K562 (cell line): ENCODE results near the gene PEX3. TPM values are rescaled to one million over a fixed set of nuclear protein-coding genes. Genes with fewer than 3 reads are reported as not detected.

Experiments used
- ATAC-seq: fragments of 200-7000 bp; cut with Tn5 transposase; 3 replicates; pipeline ENCODE4 v1.9.1; 2020; ENCODE audit warnings: moderate library complexity
- BruUV-seq: library from RNA; stranded (reverse); fragments of 400-500 nt; replicated peaks from 2 replicates; lab custom pipeline; 2021; lab: Mats Ljungman, UMichigan
- CTCF ChIA-PET: fragments of 300-600 bp; formaldehyde crosslinking; extraction: SDS; loops from one replicate; lab custom pipeline; 2021; ENCODE audit warnings: low intra/inter-chr PET ratio; lab: Yijun Ruan, JAX
- POLR2A ChIA-PET: fragments of 300-600, 350-650 bp; sonication (Branson Sonifier 250); formaldehyde crosslinking; extraction: SDS; loops from one replicate; lab custom pipeline; 2021; ENCODE audit warnings: antibody characterized with exemption, inconsistent platforms; lab: Yijun Ruan, JAX
- DNase-seq, 4 experiments: peaks; one replicate each; pipeline versions ENCODE4 v3.0.0 to v3.0.0-alpha.2; 2011 to 2018; ENCODE audit warnings: low spot score in 3 of 4, mixed read lengths in 3 of 4; ENCODE audit errors: extremely low read depth in 1 of 4
- FAIRE-seq: peaks from 2 replicates; lab custom pipeline; 2011; peaks lifted over from hg19 to GRCh38; lab: Jason Lieb, UNC
- H2AFZ ChIP-seq: 2 replicates; pipeline ENCODE4 v1.6.0; 2011; ENCODE audit warnings: low read depth, low read length, control low read depth, inconsistent platforms
- H3K27ac ChIP-seq: fragments of 200-600 bp; 3 replicates; pipeline ENCODE4 v1.8.0; 2011; ENCODE audit warnings: low read depth, mild to moderate bottlenecking, control low read depth, inconsistent platforms, low read length, moderate library complexity, mixed read lengths; ENCODE audit errors: extremely low read depth
- H3K27me3 ChIP-seq, 2 experiments: fragments of 300-600 bp in 1 of 2; 2 replicates in 1 of 2; 3 replicates in 1 of 2; pipeline versions ENCODE4 v1.6.0 to v1.8.0; 2011; ENCODE audit warnings: inconsistent platforms in 2 of 2, low read length in 2 of 2, mild to moderate bottlenecking in 1 of 2, mixed read lengths in 1 of 2, moderate library complexity in 1 of 2; ENCODE audit not compliant: control insufficient read depth in 2 of 2, insufficient read depth in 2 of 2
- H3K36me3 ChIP-seq: fragments of 300-600 bp; 3 replicates; pipeline ENCODE4 v1.8.0; 2011; ENCODE audit warnings: mild to moderate bottlenecking, low read length, inconsistent platforms; ENCODE audit not compliant: control insufficient read depth, insufficient read depth
- H3K4me1 ChIP-seq, 2 experiments: fragments of 200-600 bp in 1 of 2; replicated peaks in 1 of 2; 2 replicates in 1 of 2; 3 replicates in 1 of 2; pipeline versions ENCODE4 v1.5.1 to v1.8.0; 2011; ENCODE audit warnings: inconsistent platforms in 2 of 2, low read length in 2 of 2, mild to moderate bottlenecking in 1 of 2, mixed read lengths in 1 of 2, moderate library complexity in 1 of 2; ENCODE audit not compliant: control insufficient read depth in 2 of 2, insufficient read depth in 2 of 2
- H3K4me2 ChIP-seq: 2 replicates; pipeline ENCODE4 v1.6.1; 2011; ENCODE audit warnings: low read length, control low read depth, inconsistent platforms, mixed read lengths; ENCODE audit not compliant: insufficient read depth
- H3K4me3 ChIP-seq: fragments of 200-600 bp; sonication (generic), shearing (Covaris generic); 2 replicates; pipeline ENCODE4 v1.5.1; 2016; ENCODE audit warnings: control low read depth, inconsistent platforms
- H3K79me2 ChIP-seq: fragments of 200-600 bp; 3 replicates; pipeline ENCODE4 v1.8.0; 2011; ENCODE audit warnings: low read length, inconsistent platforms; ENCODE audit not compliant: control insufficient read depth, insufficient read depth
- H3K9ac ChIP-seq, 2 experiments: 2 replicates each; pipeline versions ENCODE4 v1.6.0 to v1.6.1; 2011; ENCODE audit warnings: low read depth in 2 of 2, low read length in 2 of 2, control low read depth in 1 of 2, inconsistent platforms in 1 of 2, mild to moderate bottlenecking in 1 of 2, mixed read lengths in 1 of 2; ENCODE audit not compliant: insufficient read depth in 1 of 2
- H3K9me1 ChIP-seq: one replicate; pipeline ENCODE4 v1.6.0; 2011; ENCODE audit warnings: inconsistent platforms, mild to moderate bottlenecking, low read length, moderate library complexity; ENCODE audit not compliant: control insufficient read depth, insufficient read depth
- H3K9me3 ChIP-seq: replicated peaks from 2 replicates; pipeline ENCODE4 v1.5.1; 2011; ENCODE audit warnings: low read depth, low read length, inconsistent platforms; ENCODE audit not compliant: control insufficient read depth, insufficient read depth
- H4K20me1 ChIP-seq: replicated peaks from 2 replicates; pipeline ENCODE4 v1.6.1; 2011; ENCODE audit warnings: low read length, inconsistent platforms, mixed read lengths; ENCODE audit not compliant: control insufficient read depth, insufficient read depth
- ARID4B ChIP-seq: sonication (generic); formaldehyde crosslinking; IDR thresholded peaks from 2 replicates; pipeline ENCODE4 v1.8.0; 2022; ENCODE audit warnings: mild to moderate bottlenecking, missing genetic modification reagents
- FOSL1 ChIP-seq: fragments of 200-800 bp; sonication (Bioruptor generic); conservative IDR thresholded peaks from 2 replicates; pipeline ENCODE4 v1.6.1; 2016; ENCODE audit warnings: missing genetic modification characterization, missing compliant biosample characterization
- STAT5A ChIP-seq: IDR thresholded peaks from 2 replicates; pipeline ENCODE4 v1.6.1; 2012; ENCODE audit warnings: low read length, inconsistent platforms, borderline replicate concordance
- WGBS: fragments of 100-300 bp; shearing (Covaris generic); methylation state at CpG from one replicate; pipeline ENCODE4 v1.1.6; 2016; ENCODE audit warnings: low coverage, mixed read lengths; ENCODE audit not compliant: insufficient coverage; ENCODE audit errors: missing lambda C conversion rate; 5-methylcytosine and 5-hydroxymethylcytosine counted together
- in situ Hi-C: fragments of 300-500 bp; cut with MboI; formaldehyde crosslinking; loops from 4 replicates; pipeline ENCODE4 v1.15.0; 2018; ENCODE audit warnings: inconsistent platforms, mixed read lengths
- intact Hi-C: fragments of 100-400 bp; cut with micrococcal nuclease; formaldehyde crosslinking; loops from 2 replicates; pipeline ENCODE4 v1.14.2; 2022
- polyA plus RNA-seq, 8 experiments: library from polyadenylated mRNA; depleted of rRNA in 4 of 8; stranded (reverse) in 5 of 8; unstranded in 3 of 8; fragments of >200 nt; fragmentation: Nextera tagmentation in 2 of 8; fragmentation: Illumina TruSeq in 1 of 8; extraction: Ambion mirVana in 2 of 8; extraction: Trizol in 1 of 8; gene quantifications; 2 replicates each; pipeline versions ENCODE4 v1.2.1 to v1.2.3, GENCODE V29; 2011 to 2014; ENCODE audit warnings: inconsistent platforms in 1 of 8, missing spikeins in 1 of 8
- total RNA-seq, 7 experiments: library from RNA; depleted of rRNA in 6 of 7; stranded (reverse); fragments of >200 nt in 6 of 7; fragmentation: Illumina TruSeq in 2 of 7; extraction: Trizol in 2 of 7; gene quantifications; 2 replicates each; pipeline versions ENCODE4 v1.2.1 to v1.2.3, GENCODE V29; 2011 to 2021; ENCODE audit warnings: low replicate concordance in 1 of 7

The PEX3 gene
- total and polyA plus RNA-seq, 9 of the 15 experiments (the other 6 are each of a cell fraction or from before 2014, with no cell fraction given) = 17.3 to 69.6 (median 32.7) TPM

- H2AFZ ChIP-seq = no peak overlapping the region
- H3K27ac ChIP-seq = no peak overlapping the region
- WGBS = 87% methylated on average over 5 of the region's 5 CpGs
- BruUV-seq = no TSS peak
- TF ChIP-seq FOSL1 = 0 out of 2 replicates have a peak, but pooled peaks have one; percentile 25
- TF ChIP-seq STAT5A = no peak
- TF ChIP-seq, all 486 proteins: peak for 1
- Histone ChIP-seq H3K9ac (no peak overlapping the region), H3K4me2 (no peak overlapping the region), H4K20me1 (0 out of 2 replicates have a peak, but pooled peaks cover 3% of the 10 kb centered on the region), H3K9me1 (no peaks in the 10 kb centered on the region), H3K4me3 (no peak overlapping the region), H3K27me3 (no peaks in the 10 kb centered on the region), H3K36me3 (peaks cover 96% of the 10 kb centered on the region), H3K79me2 (peaks cover 30% of the 10 kb centered on the region), H3K4me1 (peaks cover 0 to 6% of the 10 kb centered on the region in 2 experiments; a peak in 2 of 5 replicates), H3K9me3 (no peaks in the 10 kb centered on the region)
- DNase-seq (no peak), ATAC-seq (no peak), FAIRE-seq (no peak)
- intact Hi-C loops (no loop called here), in situ Hi-C loops (no loop called here)
- ChIA-PET CTCF (no interaction called here), POLR2A (interaction anchor here (0.9 to 1.4 kb wide), 4 partner anchors 8 to 14 kb away, joined by 3 to 5 read pairs (median 3); no protein-coding TSS in a partner anchor)
Observed at GRCh38 chr6:143505111-143505510, 54.5 kb downstream of the PEX3 start.

- ChIA-PET POLR2A (interaction anchor here (1.4 kb wide), 2 partner anchors 8 to 14 kb away, joined by 3 to 5 read pairs; no protein-coding TSS in a partner anchor), CTCF (no interaction called here)
- no peak overlapping the region for H3K9ac ChIP-seq
- no peak for ATAC-seq
- H4K20me1 ChIP-seq = 0 out of 2 replicates have a peak, but pooled peaks cover 3% of the 10 kb centered on the region
- intact Hi-C loops (no loop called here), in situ Hi-C loops (no loop called here)
- FAIRE-seq = no peak
- H3K4me1 ChIP-seq = peaks cover 0 to 6% of the 10 kb centered on the region in 2 experiments; a peak in 2 of 5 replicates
- TF ChIP-seq ARID4B (CRISPR knock-in tag) = no peak
- 0 out of 2 replicates have a peak, but pooled peaks have one; percentile 6 for TF ChIP-seq FOSL1
- no peaks in the 10 kb centered on the region for H3K9me1 ChIP-seq
- no peak overlapping the region for H3K27ac ChIP-seq
- no peak overlapping the region for H3K4me3 ChIP-seq
- WGBS = 91% methylated on average over 2 of the region's 2 CpGs
- peaks cover 34% of the 10 kb centered on the region for H3K79me2 ChIP-seq
- no peak overlapping the region for H2AFZ ChIP-seq
- no peaks in the 10 kb centered on the region for H3K27me3 ChIP-seq
- H3K9me3 ChIP-seq = no peaks in the 10 kb centered on the region
- H3K4me2 ChIP-seq = no peak overlapping the region
- no peak for DNase-seq
- H3K36me3 ChIP-seq = peaks cover 92% of the 10 kb centered on the region
- no TSS peak for BruUV-seq
Observed at GRCh38 chr6:143505537-143505936, 54.9 kb downstream of the PEX3 start.
